ENCODE data around the gene FGFR1OP2. TPM values are rescaled to one million over a fixed set of nuclear protein-coding genes. Genes with fewer than 3 reads are reported as not detected.

Gene FGFR1OP2
- total and polyA plus RNA-seq, 2 of the 8 experiments (the other 6 are each of a cell fraction or from before 2014, with no cell fraction given): 8.8 to 34.4 TPM

DNA sequence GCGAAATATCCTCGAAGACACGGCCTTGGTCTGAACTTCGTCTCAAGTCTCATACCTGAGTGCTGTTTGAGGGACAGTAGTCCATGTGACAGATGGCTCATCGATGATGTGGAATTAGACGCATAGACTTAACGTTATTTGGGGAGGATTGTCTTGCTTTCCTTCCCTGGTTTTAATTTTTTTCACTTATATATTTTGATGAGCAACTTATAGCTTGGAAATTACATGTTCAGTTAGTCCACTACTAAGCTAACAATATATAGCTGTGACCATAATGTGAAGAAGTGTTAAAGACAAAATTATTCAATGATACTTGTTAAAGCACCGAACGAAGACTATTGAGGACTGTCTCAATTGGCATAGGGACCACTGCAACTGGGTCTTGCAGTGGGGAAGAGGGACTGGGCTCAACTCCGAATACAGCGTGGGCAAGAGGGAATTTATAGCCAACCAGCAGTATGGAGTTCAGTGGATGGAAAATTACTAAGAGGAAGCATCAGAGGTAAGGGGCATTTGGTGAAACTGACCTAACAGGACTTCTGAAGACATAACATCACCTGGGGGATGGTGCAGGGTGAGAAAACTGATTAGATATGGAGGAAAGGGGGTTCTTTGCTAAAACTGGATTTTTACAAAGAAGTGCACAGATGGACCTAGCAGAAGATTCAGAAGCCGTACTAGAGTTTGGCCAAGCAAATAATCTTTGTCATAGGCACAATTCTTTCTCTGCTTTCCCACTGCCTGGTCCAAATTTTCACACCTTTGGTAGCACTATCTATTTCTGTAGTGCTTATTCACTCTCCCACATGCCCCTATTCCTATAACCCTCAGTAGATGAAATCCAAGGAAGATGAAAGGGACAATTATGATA, 76.8 kb downstream of the FGFR1OP2 start:
- Histone ChIP-seq H3K23ac (ENCODE audit: insufficient read length) (no peak overlapping the region), H3K79me2 (ENCODE audit: control insufficient read depth in 1 of 2, insufficient read depth in 2 of 2, low read length in 2 of 2) (peaks cover 0 to 34% of the 10 kb centered on the region in 2 experiments; a peak in 2 of 4 replicates), H2AK5ac (ENCODE audit: low read depth, low read length) (peak overlapping the region; percentile 65; the same call in 1 of the 2 replicates), H4K91ac (replicated peaks; ENCODE audit: insufficient read length, low read length) (peak overlapping the region; percentile 97), H2BK20ac (ENCODE audit: low read length) (peak overlapping the region; percentile 35; the same call in 1 of the 2 replicates), H3K4me2 (ENCODE audit: insufficient read depth in 1 of 2, low read depth in 2 of 2, low read length in 2 of 2) (peak overlapping the region; percentile 79 to 90), H3K4ac (replicated peaks; ENCODE audit: insufficient read length, low read depth, low read length) (no peak overlapping the region), H3K4me1 (replicated peaks in 1 of 4; ENCODE audit: control insufficient read depth in 3 of 4, insufficient read depth in 4 of 4, low read length in 3 of 4) (peaks cover 0 to 10% (median 8%) of the 10 kb centered on the region in 4 experiments; a peak in 6 of 7 replicates), H3K79me1 (ENCODE audit: low read depth, low read length) (no peaks in the 10 kb centered on the region), H3K9ac (replicated peaks in 1 of 4; ENCODE audit: extremely low read depth in 1 of 4, low read depth in 3 of 4, low read length in 3 of 4) (peak overlapping the region in 1 of 4 experiments; percentile 59; a peak in 1 of 7 replicates), H3K14ac (ENCODE audit: insufficient read length) (no peak overlapping the region), H2BK15ac (ENCODE audit: low read length) (peak overlapping the region; percentile 34; the same call in 1 of the 2 replicates), H3K56ac (replicated peaks; ENCODE audit: insufficient read length, low read depth, low read length) (no peak overlapping the region), H2BK12ac (ENCODE audit: low read depth, low read length) (peak overlapping the region; percentile 86), H3K27ac (ENCODE audit: low read depth, low read length) (peak overlapping the region; percentile 60), H4K5ac (ENCODE audit: insufficient read length, low read depth, low read length) (no peak overlapping the region), H3K9me3 (ENCODE audit: insufficient read depth in 2 of 2, low read depth in 1 of 2, low read length in 1 of 2) (no peaks in the 10 kb centered on the region), H3K36me3 (ENCODE audit: control insufficient read depth in 2 of 4, insufficient read depth in 4 of 4, low read length in 3 of 4) (no peaks in the 10 kb centered on the region; a peak in 1 of 8 replicates), H4K20me1 (replicated peaks in 1 of 2; ENCODE audit: control insufficient read depth in 1 of 2, insufficient read depth in 2 of 2, low read length in 2 of 2) (no peaks in the 10 kb centered on the region), H2AFZ (ENCODE audit: low read length) (peak overlapping the region; percentile 95), H3K18ac (ENCODE audit: extremely low read depth, low read length) (peak overlapping the region; percentile 62; the same call in 1 of the 2 replicates), H2BK5ac (ENCODE audit: low read depth, low read length) (peak overlapping the region; percentile 46; the same call in 1 of the 2 replicates), H2BK120ac (replicated peaks; ENCODE audit: low read depth, low read length) (peak overlapping the region; percentile 92), H4K8ac (ENCODE audit: extremely low read depth, insufficient read depth, low read length) (no peak overlapping the region), H3K23me2 (ENCODE audit: low read depth, low read length) (peaks cover 9% of the 10 kb centered on the region), H3K4me3 (ENCODE audit: extremely low read depth in 1 of 4, insufficient read depth in 2 of 4, low read depth in 3 of 4, low read length in 4 of 4) (peak overlapping the region; percentile 29 to 88 (median 82); a peak in 5 of 8 replicates), H3K27me3 (replicated peaks in 1 of 4; ENCODE audit: control insufficient read depth in 3 of 4, extremely low read depth in 1 of 4, insufficient read depth in 3 of 4, low read length in 3 of 4) (no peaks in the 10 kb centered on the region)
- ChIA-PET CTCF (ENCODE audit: partially characterized antibody) (interaction anchor here (0.6 to 2.4 kb wide), 17 partner anchors 9 to 1496 kb away, joined by 3 to 11 read pairs (median 4); no protein-coding TSS in a partner anchor), POLR2A (ENCODE audit: partially characterized antibody) (interaction anchor here (1.6 kb wide), 1 partner anchor 181 kb away, joined by 3 read pairs; no protein-coding TSS in a partner anchor)
- WGBS, 2 experiments (ENCODE audit: extremely low coverage in 1 of 2, insufficient coverage in 1 of 2, insufficient read length in 1 of 2, insufficient replicate concordance in 2 of 2, low coverage in 1 of 2, low lambda C conversion rate in 2 of 2, missing lambda C conversion rate in 1 of 2): 66% methylated on average over 12 of the region's 12 CpGs; no CpG with 5 or more reads in 1 of the 2 experiments
- FAIRE-seq (no peak), DNase-seq (ENCODE audit: low read depth in 1 of 2, low spot score in 2 of 2) (no peak)
- no peak for TF ChIP-seq SP2 (IDR thresholded peaks at IDR 0.05; ENCODE audit: low read length)
- TF ChIP-seq HDAC6 (IDR thresholded peaks at IDR 0.05; ENCODE audit: low read depth, low read length): no peak
- TF ChIP-seq FOSL1 (IDR thresholded peaks at IDR 0.05; ENCODE audit: insufficient read depth, low read depth, low read length): no peak
- TF ChIP-seq GTF2F1 (IDR thresholded peaks at IDR 0.05; ENCODE audit: borderline replicate concordance, low read depth, low read length): no peak
- TF ChIP-seq SIX5 (IDR thresholded peaks at IDR 0.05; ENCODE audit: low read depth, low read length): no peak
- TF ChIP-seq POLR2A (IDR thresholded peaks at IDR 0.05; ENCODE audit: control extremely low read depth in 1 of 2, low read depth in 2 of 2, low read length in 2 of 2): no peak
- TF ChIP-seq CREB1 (IDR thresholded peaks at IDR 0.05): no peak
- TF ChIP-seq POLR2AphosphoS5 (IDR thresholded peaks at IDR 0.05; ENCODE audit: low read depth, low read length): no peak
- TF ChIP-seq SP4 (IDR thresholded peaks at IDR 0.05; ENCODE audit: low read length): no peak
- no peak for TF ChIP-seq SIN3A (conservative IDR thresholded peaks at IDR 0.05 in 1 of 2, IDR thresholded peaks at IDR 0.05 in 1 of 2; ENCODE audit: low read depth in 1 of 2, low read length in 2 of 2)
- no peak for TF ChIP-seq TCF12 (IDR thresholded peaks at IDR 0.05; ENCODE audit: low read depth, low read length)
- TF ChIP-seq CHD1 (IDR thresholded peaks at IDR 0.05; ENCODE audit: low read depth, low read length): no peak
